ENCODE measurements around the gene KLHL22. TPM values are rescaled to one million over a fixed set of nuclear protein-coding genes. Genes with fewer than 3 reads are reported as not detected.

KLHL22 gene
- total and polyA plus RNA-seq, 2 of the 4 experiments (the other 2 are of a cell fraction): 27.1 to 30.1 TPM

DNA sequence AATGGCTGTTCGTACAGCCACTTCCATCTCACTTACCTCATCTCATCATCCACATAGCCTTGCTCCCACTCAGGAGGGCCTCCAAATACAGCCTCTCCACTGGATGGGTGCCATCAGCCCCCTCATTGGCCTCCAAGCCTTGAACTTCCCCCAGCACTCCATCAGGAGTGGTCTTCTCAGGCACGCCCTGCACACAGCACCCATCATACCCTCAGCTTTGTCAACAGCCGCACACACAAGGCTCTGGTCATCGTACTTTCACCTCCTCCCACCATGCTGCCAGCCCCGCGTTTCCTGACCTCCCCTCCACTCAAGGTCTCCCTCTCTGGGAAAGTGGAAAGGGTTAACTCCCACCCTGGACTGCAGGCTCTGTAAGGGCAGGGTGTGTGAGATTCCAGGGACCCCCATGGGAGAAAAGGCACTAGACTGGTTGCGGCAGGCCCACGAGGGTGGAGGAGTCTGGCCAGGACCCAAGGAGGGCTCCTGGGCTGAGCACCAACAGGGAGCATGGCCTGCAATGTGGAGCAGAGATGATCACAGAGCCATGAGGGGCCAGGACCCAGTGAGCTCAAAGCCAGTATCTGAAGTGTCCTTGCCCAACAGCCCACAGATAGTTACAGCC, 37.0 kb downstream of the KLHL22 start:
- Histone ChIP-seq H3K18ac (ENCODE audit: low read depth, low read length) (no peak overlapping the region), H2AK5ac (ENCODE audit: low read depth, low read length) (no peak overlapping the region), H3K9me3 (ENCODE audit: control insufficient read depth, insufficient read depth, low read length) (no peaks in the 10 kb centered on the region), H4K5ac (ENCODE audit: low read depth, low read length) (no peak overlapping the region), H3K27ac (ENCODE audit: insufficient read depth, low read length) (no peak overlapping the region), H2BK20ac (ENCODE audit: low read depth, low read length) (no peak overlapping the region), H3K56ac (ENCODE audit: extremely low read depth, insufficient read depth, low read length) (no peak overlapping the region), H3K27me3 (ENCODE audit: control insufficient read depth, insufficient read depth, low read length) (no peaks in the 10 kb centered on the region), H3K4me2 (ENCODE audit: low read depth, low read length) (no peak overlapping the region), H2BK5ac (ENCODE audit: low read depth, low read length, poor library complexity, severe bottlenecking) (no peak overlapping the region), H2BK15ac (ENCODE audit: low read depth, low read length) (no peak overlapping the region), H4K91ac (ENCODE audit: insufficient read depth, low read depth, low read length) (no peak overlapping the region), H3K36me3 (ENCODE audit: control insufficient read depth, insufficient read depth, low read length) (peaks cover 25% of the 10 kb centered on the region), H3K9ac (ENCODE audit: low read depth, low read length) (no peak overlapping the region), H4K8ac (ENCODE audit: low read depth in 2 of 2, low read length in 2 of 2) (no peak overlapping the region), H3K4me3 (ENCODE audit: insufficient read depth, low read depth, low read length) (no peak overlapping the region), H2BK120ac (ENCODE audit: low read depth, low read length) (no peak overlapping the region), H2AK9ac (replicated peaks; ENCODE audit: low read depth, low read length, poor library complexity) (no peak overlapping the region), H3K14ac (replicated peaks; ENCODE audit: low read depth, low read length) (no peak overlapping the region), H3K4me1 (ENCODE audit: control insufficient read depth, insufficient read depth, low read length) (peaks cover 5% of the 10 kb centered on the region), H3K79me1 (ENCODE audit: low read depth in 1 of 2, low read length in 2 of 2) (peaks cover 0 to 14% of the 10 kb centered on the region in 2 experiments; a peak in 2 of 4 replicates), H4K20me1 (ENCODE audit: insufficient read depth, low read length) (no peaks in the 10 kb centered on the region), H2AFZ (replicated peaks; ENCODE audit: low read length, poor library complexity) (no peak overlapping the region), H3K23ac (ENCODE audit: low read depth, low read length) (no peak overlapping the region), H3K4ac (ENCODE audit: low read depth, low read length) (no peak overlapping the region), H3K9me1 (ENCODE audit: insufficient read depth, low read length) (no peaks in the 10 kb centered on the region)
- ChIA-PET POLR2A (ENCODE audit: unreplicated experiment) (no interaction called here), CTCF (no interaction called here)
- in situ Hi-C loops (cut with MboI; ENCODE audit: low sequenced_read_pairs) (loop anchor here (10.0 kb wide), 2 partner anchors 64 to 304 kb away; partner anchors contain the start of genes CCDC188 and ZNF74), dilution Hi-C loops (cut with HindIII; ENCODE audit: low sequenced_read_pairs, unreplicated experiment) (no loop called here), intact Hi-C loops (cut with micrococcal nuclease) (loop anchor here (5.0 kb wide), 2 partner anchors 39 to 301 kb away; partner anchors contain the start of gene KLHL22)
- DNase-seq (no peak), ATAC-seq (ENCODE audit: low read depth) (no peak)
- 93% methylated on average over 2 of the region's 8 CpGs; no CpG with 5 or more reads in 1 of the 2 experiments for WGBS, 2 experiments (ENCODE audit: extremely low coverage in 2 of 2, insufficient read length in 1 of 2)
- no TSS peak for BruUV-seq (replicated peaks)
- TF ChIP-seq RCOR1 (IDR thresholded peaks at IDR 0.05; ENCODE audit: insufficient replicate concordance, low read length) (no peak), POLR2A (IDR thresholded peaks at IDR 0.05; ENCODE audit: low read depth, low read length) (no peak), MAFK (IDR thresholded peaks at IDR 0.05; ENCODE audit: low read depth, low read length) (no peak), MAZ (IDR thresholded peaks at IDR 0.05; ENCODE audit: borderline replicate concordance, low read depth, low read length) (no peak), BHLHE40 (IDR thresholded peaks at IDR 0.05; ENCODE audit: low read depth, low read length) (no peak)
- TF ChIP-seq, protein P1, sequence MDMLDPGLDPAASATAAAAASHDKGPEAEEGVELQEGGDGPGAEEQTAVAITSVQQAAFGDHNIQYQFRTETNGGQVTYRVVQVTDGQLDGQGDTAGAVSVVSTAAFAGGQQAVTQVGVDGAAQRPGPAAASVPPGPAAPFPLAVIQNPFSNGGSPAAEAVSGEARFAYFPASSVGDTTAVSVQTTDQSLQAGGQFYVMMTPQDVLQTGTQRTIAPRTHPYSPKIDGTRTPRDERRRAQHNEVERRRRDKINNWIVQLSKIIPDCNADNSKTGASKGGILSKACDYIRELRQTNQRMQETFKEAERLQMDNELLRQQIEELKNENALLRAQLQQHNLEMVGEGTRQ (IDR thresholded peaks at IDR 0.05; ENCODE audit: low read depth, low read length): no peak

Data from IMR-90 (cell line).